ENCODE results near the gene MAPK11. TPM values are rescaled to one million over a fixed set of nuclear protein-coding genes. Genes with fewer than 3 reads are reported as not detected.
A peak's percentile ranks its signal among the peaks of the same experiment; 100 is the strongest.

Gene MAPK11
- total RNA-seq, 1 donor from 2014 or later, result 26.1 TPM

- peak; percentile 92 for ATAC-seq
Observed at GRCh38 chr22:50244420-50245213, 25.6 kb downstream of the MAPK11 start, which contains the start of gene TUBGCP6. Gene TUBGCP6, minus strand, starts transcription at chr22:50245023. Its CDS starts 564 bp downstream, at chr22:50244459.

GRCh38 chr22:50243685-50244419, 26.3 kb downstream of the MAPK11 start:
- Histone ChIP-seq H3K9me3 (no peaks in the 10 kb centered on the region), H3K27ac (peak overlapping the region; percentile 88), H3K36me3 (peaks cover 41% of the 10 kb centered on the region), H3K4me3 (peak overlapping the region; percentile 87), H3K4me1 (peaks cover 43% of the 10 kb centered on the region), H3K27me3 (no peaks in the 10 kb centered on the region)
- no peak for ATAC-seq
- intact Hi-C loops (cut with DNase I), result no loop called here
- no peak for TF ChIP-seq CTCF (IDR thresholded peaks at IDR 0.05)
- DNase-seq, result no peak

More at GRCh38 chr22:50244420-50245213, 25.6 kb downstream of the MAPK11 start, which contains the start of gene TUBGCP6:
- peak; percentile 98 for DNase-seq
- Histone ChIP-seq H3K9me3 (no peaks in the 10 kb centered on the region), H3K4me3 (peak within 1 kb of the TSS; percentile 87), H3K27ac (peak within 1 kb of the TSS; percentile 88), H3K4me1 (peaks cover 45% of the 10 kb centered on the region), H3K36me3 (peaks cover 33% of the 10 kb centered on the region), H3K27me3 (no peaks in the 10 kb centered on the region)
- peak; percentile 21 for TF ChIP-seq CTCF (IDR thresholded peaks at IDR 0.05)
- intact Hi-C loops (cut with DNase I), result no loop called here

- H3K27ac ChIP-seq, result no peak overlapping the region
- H3K27me3 ChIP-seq, result no peaks in the 10 kb centered on the region
- ATAC-seq, result no peak
- intact Hi-C loops (cut with DNase I), result no loop called here
- peaks cover 37% of the 10 kb centered on the region for H3K36me3 ChIP-seq
- no peak for DNase-seq
- H3K9me3 ChIP-seq, result no peaks in the 10 kb centered on the region
- no peak for TF ChIP-seq CTCF (IDR thresholded peaks at IDR 0.05)
- peaks cover 43% of the 10 kb centered on the region for H3K4me1 ChIP-seq
- peak overlapping the region; percentile 87 for H3K4me3 ChIP-seq
Observed at GRCh38 chr22:50242406-50242949, 27.7 kb downstream of the MAPK11 start.

- intact Hi-C loops (cut with DNase I), result no loop called here
- Histone ChIP-seq H3K27ac (no peak overlapping the region), H3K4me1 (peaks cover 31% of the 10 kb centered on the region), H3K36me3 (peaks cover 26% of the 10 kb centered on the region), H3K4me3 (no peak overlapping the region), H3K27me3 (no peaks in the 10 kb centered on the region), H3K9me3 (no peaks in the 10 kb centered on the region)
- ATAC-seq, result no peak
- no peak for DNase-seq
- TF ChIP-seq CTCF (IDR thresholded peaks at IDR 0.05), result no peak
Observed at GRCh38 chr22:50238755-50239154, 31.4 kb downstream of the MAPK11 start.

- peaks cover 14% of the 10 kb centered on the region for H3K4me1 ChIP-seq
- intact Hi-C loops (cut with DNase I), result no loop called here
- ATAC-seq (no peak), DNase-seq (no peak)
- no peaks in the 10 kb centered on the region for H3K27me3 ChIP-seq
- TF ChIP-seq CTCF (IDR thresholded peaks at IDR 0.05), result no peak
- H3K9me3 ChIP-seq, result no peaks in the 10 kb centered on the region
- peaks cover 44% of the 10 kb centered on the region for H3K36me3 ChIP-seq
- no peak overlapping the region for H3K4me3 ChIP-seq
- no peak overlapping the region for H3K27ac ChIP-seq
Observed at GRCh38 chr22:50236731-50237409, 33.3 kb downstream of the MAPK11 start.

All from upper lobe of right lung (tissue), 1 donor.